ENCODE measurements around the gene EPB41L4A.
"Not testable (repeated sequence)": the region's sequence is repeated elsewhere in the genome, so short reads cannot be mapped to it uniquely, and the experiment has no call there.

Gene EPB41L4A

GRCh38 chr5:112247960-112248359, 171.1 kb downstream of the EPB41L4A start:
- no peak for DNase-seq

GRCh38 chr5:112245656-112246055, 173.4 kb downstream of the EPB41L4A start:
- no peak for DNase-seq

- no peak for DNase-seq
Observed at GRCh38 chr5:112239996-112240395, 179.1 kb downstream of the EPB41L4A start.

GRCh38 chr5:112238473-112238872, 180.6 kb downstream of the EPB41L4A start:
- DNase-seq = no peak

- DNase-seq = no peak
Observed at GRCh38 chr5:112237456-112237855, 181.6 kb downstream of the EPB41L4A start.

GRCh38 chr5:112234000-112234399, 185.1 kb downstream of the EPB41L4A start:
- no peak for DNase-seq

- DNase-seq = no peak
Observed at GRCh38 chr5:112232667-112233066, 186.4 kb downstream of the EPB41L4A start.

- no peak for DNase-seq
Observed at GRCh38 chr5:112230606-112231005, 188.5 kb downstream of the EPB41L4A start.

GRCh38 chr5:112228667-112229066, 190.4 kb downstream of the EPB41L4A start:
- no peak for DNase-seq

GRCh38 chr5:112227911-112228631, 191.0 kb downstream of the EPB41L4A start:
- DNase-seq = no peak

- DNase-seq = no peak
Observed at GRCh38 chr5:112226215-112226614, 192.9 kb downstream of the EPB41L4A start.

GRCh38 chr5:112222997-112223396, 196.1 kb downstream of the EPB41L4A start:
- DNase-seq = not testable (repeated sequence)

- no peak for DNase-seq
Observed at GRCh38 chr5:112221128-112221527, 197.9 kb downstream of the EPB41L4A start.

- DNase-seq = no peak
Observed at GRCh38 chr5:112219000-112219399, 200.1 kb downstream of the EPB41L4A start.

- no peak for DNase-seq
Observed at GRCh38 chr5:112217843-112218579, 201.1 kb downstream of the EPB41L4A start.

- DNase-seq = no peak
Observed at GRCh38 chr5:112216140-112216539, 202.9 kb downstream of the EPB41L4A start.

GRCh38 chr5:112210430-112211005, 208.6 kb downstream of the EPB41L4A start:
- DNase-seq = no peak

- DNase-seq = no peak
Observed at GRCh38 chr5:112208699-112209615, 210.1 kb downstream of the EPB41L4A start.

GRCh38 chr5:112208195-112208594, 210.9 kb downstream of the EPB41L4A start:
- DNase-seq = not testable (repeated sequence)

- DNase-seq = no peak
Observed at GRCh38 chr5:112205846-112206245, 213.2 kb downstream of the EPB41L4A start.

GRCh38 chr5:112203229-112203628, 215.8 kb downstream of the EPB41L4A start:
- no peak for DNase-seq

GRCh38 chr5:112202694-112203093, 216.4 kb downstream of the EPB41L4A start:
- DNase-seq = no peak

GRCh38 chr5:112201141-112201540, 217.9 kb downstream of the EPB41L4A start:
- DNase-seq = no peak

Measured in NK-92 treated with Interleukin-12 subunit alpha and Interleukin-12 subunit beta, amount 100 ng/mL, for 24 hours (cell line).